SU-DHL-6 (cell line): ENCODE data around the gene HCN4.
"Not testable (repeated sequence)": the region's sequence is repeated elsewhere in the genome, so short reads cannot be mapped to it uniquely, and the experiment has no call there.

Experiments used
- H2AFZ ChIP-seq: fragments of 200-600 bp; sonication (generic); 2 replicates; pipeline ENCODE4 v1.6.1; 2014; ENCODE audit warnings: low read depth, mild to moderate bottlenecking, moderate library complexity, mixed read lengths, antibody characterized with exemption, low read length; ENCODE audit not compliant: severe bottlenecking
- H3F3A ChIP-seq: fragments of 200-600 bp; shearing (Covaris generic); 2 replicates; pipeline ENCODE4 v1.6.0; 2016; ENCODE audit warnings: antibody characterized with exemption, mild to moderate bottlenecking; ENCODE audit not compliant: insufficient read depth
- H3K27ac ChIP-seq: fragments of 200-600 bp; sonication (generic); 2 replicates; pipeline ENCODE4 v1.5.1; 2016; ENCODE audit warnings: low read depth, mild to moderate bottlenecking, low read length, moderate library complexity, mixed read lengths
- H3K27me3 ChIP-seq: fragments of 200-600 bp; sonication (generic), shearing (Covaris generic); 2 replicates; pipeline ENCODE4 v1.6.0; 2014; ENCODE audit warnings: mild to moderate bottlenecking, low read length
- H3K36me3 ChIP-seq: fragments of 200-600 bp; sonication (generic); 2 replicates; pipeline ENCODE4 v1.6.1; 2014; ENCODE audit warnings: mild to moderate bottlenecking, low read length, mixed read lengths
- H3K4me2 ChIP-seq: fragments of 300-600, 200-600 bp; shearing (Covaris generic), sonication (generic); 2 replicates; pipeline ENCODE4 v1.6.0; 2014; ENCODE audit warnings: low read length, low read depth, mild to moderate bottlenecking; ENCODE audit not compliant: poor library complexity, severe bottlenecking
- H3K4me3 ChIP-seq: fragments of 200-600 bp; sonication (generic); 2 replicates; pipeline ENCODE4 v1.5.1; 2014; ENCODE audit warnings: antibody characterized with exemption, low read length, mild to moderate bottlenecking, mixed read lengths; ENCODE audit not compliant: insufficient read depth, poor library complexity, severe bottlenecking
- H3K79me2 ChIP-seq: fragments of 200-600 bp; sonication (generic); 2 replicates; pipeline ENCODE4 v1.6.1; 2014; ENCODE audit warnings: mild to moderate bottlenecking, low read length, moderate library complexity; ENCODE audit not compliant: insufficient read depth
- H3K9ac ChIP-seq: fragments of 200-600 bp; sonication (generic); 2 replicates; pipeline ENCODE4 v1.7.0; 2014; ENCODE audit warnings: mild to moderate bottlenecking, low read length
- H3K9me2 ChIP-seq: fragments of 200-600 bp; sonication (generic); replicated peaks from 2 replicates; pipeline ENCODE4 v1.6.1; 2014; ENCODE audit warnings: low read length; ENCODE audit not compliant: insufficient read depth
- H3K9me3 ChIP-seq: fragments of 200-600 bp; sonication (generic); 2 replicates; pipeline ENCODE4 v1.6.1; 2014; ENCODE audit warnings: low read length, mixed read lengths; ENCODE audit not compliant: insufficient read depth
- H4K20me1 ChIP-seq: fragments of 200-600 bp; sonication (generic); 2 replicates; pipeline ENCODE4 v1.6.1; 2014; ENCODE audit warnings: low read depth, mild to moderate bottlenecking, antibody characterized with exemption, low read length, moderate library complexity, mixed read lengths
- CTCF ChIP-seq: fragments of 200-600 bp; sonication (generic); IDR thresholded peaks from one replicate; pipeline ENCODE4 v1.5.1; 2017; ENCODE audit warnings: antibody characterized with exemption, mild to moderate bottlenecking, low read length, moderate library complexity; ENCODE audit not compliant: insufficient read depth, poor library complexity, severe bottlenecking
- EZH2phosphoT487 ChIP-seq: fragments of 200-600 bp; sonication (generic), shearing (Covaris generic); conservative IDR thresholded peaks from 2 replicates; pipeline ENCODE4 v1.6.1; 2018; ENCODE audit warnings: mild to moderate bottlenecking, antibody characterized with exemption, low read length, moderate library complexity, mixed read lengths

Gene HCN4

GRCh38 chr15:73308305-73308704 is 60.5 kb downstream of the HCN4 start:
- Histone ChIP-seq H3F3A (no peaks in the 10 kb centered on the region), H3K27me3 (no peaks in the 10 kb centered on the region), H3K9me3 (no peaks in the 10 kb centered on the region), H2AFZ (no peak overlapping the region), H3K4me3 (no peak overlapping the region), H3K9ac (no peak overlapping the region), H3K36me3 (no peaks in the 10 kb centered on the region), H3K9me2 (no peaks in the 10 kb centered on the region), H3K27ac (no peak overlapping the region), H4K20me1 (no peaks in the 10 kb centered on the region), H3K4me2 (no peak overlapping the region), H3K79me2 (no peaks in the 10 kb centered on the region)
- TF ChIP-seq EZH2phosphoT487 (no peak), CTCF (no peak)

- Histone ChIP-seq H3K79me2 (no peaks in the 10 kb centered on the region), H3K9ac (no peak overlapping the region), H3K9me2 (no peaks in the 10 kb centered on the region), H3K9me3 (no peaks in the 10 kb centered on the region), H4K20me1 (no peaks in the 10 kb centered on the region), H3K4me3 (no peak overlapping the region), H2AFZ (no peak overlapping the region), H3K36me3 (no peaks in the 10 kb centered on the region), H3K27ac (no peak overlapping the region), H3F3A (no peaks in the 10 kb centered on the region), H3K4me2 (no peak overlapping the region), H3K27me3 (no peaks in the 10 kb centered on the region)
- peak; percentile 42 for TF ChIP-seq CTCF
- no peak for TF ChIP-seq EZH2phosphoT487
These were observed 63.2 kb downstream of the HCN4 start for GRCh38 chr15:73305331-73306211.

GRCh38 chr15:73303636-73304035 is 65.1 kb downstream of the HCN4 start:
- Histone ChIP-seq H3K4me3 (no peak overlapping the region), H3K27ac (no peak overlapping the region), H3F3A (no peaks in the 10 kb centered on the region), H3K27me3 (no peaks in the 10 kb centered on the region), H3K79me2 (no peaks in the 10 kb centered on the region), H3K4me2 (no peak overlapping the region), H3K9me3 (no peaks in the 10 kb centered on the region), H4K20me1 (no peaks in the 10 kb centered on the region), H3K9me2 (no peaks in the 10 kb centered on the region), H2AFZ (no peak overlapping the region), H3K36me3 (no peaks in the 10 kb centered on the region), H3K9ac (no peak overlapping the region)
- TF ChIP-seq CTCF (no peak), EZH2phosphoT487 (no peak)

GRCh38 chr15:73300286-73300685 is 68.5 kb downstream of the HCN4 start:
- H2AFZ ChIP-seq, H3K27me3 ChIP-seq, H3K9me3 ChIP-seq, H4K20me1 ChIP-seq, H3K4me2 ChIP-seq, H3K9me2 ChIP-seq, H3K36me3 ChIP-seq, H3K4me3 ChIP-seq, H3K79me2 ChIP-seq, H3K9ac ChIP-seq, H3K27ac ChIP-seq, H3F3A ChIP-seq: not testable (repeated sequence)
